KOPT-K1 (cell line): Measurements from ENCODE around the gene AKT1.

Experiments used
- H3K27ac ChIP-seq: fragments of 200-600 bp; sonication (generic); 2 replicates; pipeline ENCODE4 v1.5.1; 2016; ENCODE audit warnings: antibody characterized with exemption, mild to moderate bottlenecking, low read depth, low read length; ENCODE audit not compliant: poor library complexity, severe bottlenecking
- H3K36me3 ChIP-seq: fragments of 200-600 bp; sonication (generic); 2 replicates; pipeline ENCODE4 v1.5.1; 2017; ENCODE audit warnings: antibody characterized with exemption, mild to moderate bottlenecking, low read length, moderate library complexity; ENCODE audit not compliant: insufficient read depth
- H3K9me3 ChIP-seq: fragments of 200-600 bp; sonication (generic); 2 replicates; pipeline ENCODE4 v1.5.1; 2017; ENCODE audit warnings: antibody characterized with exemption, low read length, mild to moderate bottlenecking; ENCODE audit not compliant: insufficient read depth, poor library complexity, severe bottlenecking

AKT1 gene

DNA sequence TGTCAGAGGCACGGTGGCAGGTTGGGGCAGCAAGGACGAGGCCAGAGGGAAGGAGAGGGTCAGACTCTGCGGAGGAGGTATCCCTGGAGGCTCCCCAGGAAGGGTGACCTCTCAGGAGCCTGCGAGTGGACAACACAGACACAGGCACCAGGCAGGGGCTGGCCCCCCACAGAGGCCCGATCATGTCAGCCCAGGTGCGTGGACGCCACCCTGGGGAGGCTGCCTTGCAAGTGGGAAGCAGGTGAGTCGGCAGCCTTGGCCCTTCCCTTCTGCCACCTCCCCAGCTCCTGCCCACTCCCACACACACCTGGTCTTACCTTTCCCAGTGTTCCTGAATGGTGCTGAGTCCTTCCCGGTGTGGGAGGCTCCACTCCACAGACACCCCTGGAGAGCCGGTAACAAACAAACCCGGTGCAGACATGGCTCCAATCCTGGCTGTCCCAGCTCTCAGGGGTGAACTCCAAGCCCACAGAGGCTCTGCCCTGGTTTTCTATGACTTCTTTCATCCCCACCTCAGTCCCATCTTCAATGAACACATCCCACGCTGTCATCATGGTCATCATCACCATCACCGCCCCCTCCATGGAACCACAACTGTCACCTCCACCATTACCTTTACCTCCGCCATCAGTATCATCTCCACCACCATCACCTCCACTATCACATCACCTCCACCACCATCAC, 10.5 kb upstream of the AKT1 start:
- Histone ChIP-seq H3K9me3 (no peaks in the 10 kb centered on the region), H3K27ac (no peak overlapping the region), H3K36me3 (no peaks in the 10 kb centered on the region)

DNA sequence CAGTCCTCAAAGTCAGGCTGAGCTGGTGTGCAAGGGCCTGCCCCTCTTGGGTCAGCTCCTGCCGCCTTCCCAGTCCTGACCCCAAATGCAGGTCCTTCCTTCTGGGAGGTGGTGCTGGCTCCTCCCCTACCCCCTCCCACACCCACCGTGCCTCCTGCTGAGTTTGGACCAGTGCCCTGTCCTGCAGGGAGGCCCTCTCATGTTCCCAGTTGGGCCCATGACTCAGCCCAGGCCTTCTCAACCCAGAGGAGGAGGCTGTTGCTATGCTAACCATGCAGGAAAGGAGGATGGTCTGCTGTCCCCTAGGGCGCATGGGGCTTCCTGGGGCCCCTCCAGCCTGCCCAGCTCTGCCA, 9.8 kb upstream of the AKT1 start:
- Histone ChIP-seq H3K9me3 (no peaks in the 10 kb centered on the region), H3K36me3 (no peaks in the 10 kb centered on the region), H3K27ac (no peak overlapping the region)

DNA sequence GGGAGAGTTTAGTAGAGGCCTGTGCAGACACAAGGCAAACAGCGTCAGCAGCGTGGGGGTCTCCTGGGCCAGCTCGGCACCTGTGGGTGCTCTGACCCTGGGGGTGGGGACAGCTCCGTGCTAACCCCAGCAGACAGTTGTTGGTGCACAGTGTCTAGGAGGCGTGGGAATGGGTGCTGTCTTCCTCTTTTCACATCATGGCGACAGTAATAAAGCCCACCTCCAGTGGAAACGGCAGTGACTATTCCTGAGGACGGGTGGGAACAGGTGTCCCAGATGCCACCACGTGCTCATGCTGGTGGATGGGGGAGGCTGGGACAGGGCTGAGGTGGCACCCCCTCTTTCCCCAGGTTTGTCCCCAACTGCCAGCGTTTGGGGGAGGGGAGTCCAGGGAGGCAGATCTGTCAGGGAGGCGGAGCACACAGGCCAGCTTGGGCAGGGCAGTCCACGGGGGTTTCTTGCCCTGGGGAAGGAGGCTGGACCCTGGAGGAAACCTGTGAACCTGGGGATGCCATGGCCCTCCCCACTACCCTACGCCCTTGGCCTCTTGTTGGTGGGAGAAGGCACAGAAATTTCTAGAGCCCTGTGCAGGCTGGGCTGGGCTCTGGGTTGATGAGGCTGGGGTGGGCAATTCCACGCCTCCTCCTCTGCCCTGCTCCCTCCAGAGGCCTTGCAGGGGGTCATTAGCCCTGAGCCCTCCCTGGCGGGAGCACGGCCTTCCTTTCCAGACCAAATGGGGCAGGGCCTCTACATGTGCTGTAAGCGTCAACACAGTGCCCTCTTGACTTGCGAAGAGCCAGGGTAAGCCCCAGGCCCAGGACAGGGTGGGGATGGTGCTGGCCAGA, 9.2 kb upstream of the AKT1 start:
- no peaks in the 10 kb centered on the region for H3K9me3 ChIP-seq
- H3K27ac ChIP-seq = no peak overlapping the region
- H3K36me3 ChIP-seq = no peaks in the 10 kb centered on the region

DNA sequence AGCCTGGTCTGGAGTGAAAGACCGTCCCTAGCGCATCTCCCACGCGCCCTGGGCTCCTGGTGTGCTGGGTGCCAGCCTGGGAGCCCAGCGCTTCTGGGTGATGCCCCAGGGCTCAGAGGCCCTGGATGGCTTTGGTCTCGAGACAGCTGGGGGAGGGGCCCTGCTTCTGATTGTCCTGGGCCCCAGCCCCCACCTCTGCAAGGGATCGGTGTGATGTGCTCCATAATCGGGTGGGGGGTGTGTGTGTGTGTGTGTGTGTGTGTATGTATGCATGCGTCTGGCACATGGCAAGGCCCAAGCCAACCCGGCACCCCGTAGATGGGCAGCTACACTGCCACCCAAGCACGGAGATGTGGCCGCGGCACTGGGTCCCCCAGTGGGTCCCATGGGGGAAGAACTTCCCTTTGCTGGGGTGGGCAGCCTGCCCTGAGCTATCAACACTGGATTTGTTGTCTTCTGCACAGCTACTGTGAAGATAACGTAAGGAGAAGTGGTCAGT, 8.4 kb upstream of the AKT1 start:
- Histone ChIP-seq H3K36me3 (no peaks in the 10 kb centered on the region), H3K27ac (no peak overlapping the region), H3K9me3 (no peaks in the 10 kb centered on the region)

DNA sequence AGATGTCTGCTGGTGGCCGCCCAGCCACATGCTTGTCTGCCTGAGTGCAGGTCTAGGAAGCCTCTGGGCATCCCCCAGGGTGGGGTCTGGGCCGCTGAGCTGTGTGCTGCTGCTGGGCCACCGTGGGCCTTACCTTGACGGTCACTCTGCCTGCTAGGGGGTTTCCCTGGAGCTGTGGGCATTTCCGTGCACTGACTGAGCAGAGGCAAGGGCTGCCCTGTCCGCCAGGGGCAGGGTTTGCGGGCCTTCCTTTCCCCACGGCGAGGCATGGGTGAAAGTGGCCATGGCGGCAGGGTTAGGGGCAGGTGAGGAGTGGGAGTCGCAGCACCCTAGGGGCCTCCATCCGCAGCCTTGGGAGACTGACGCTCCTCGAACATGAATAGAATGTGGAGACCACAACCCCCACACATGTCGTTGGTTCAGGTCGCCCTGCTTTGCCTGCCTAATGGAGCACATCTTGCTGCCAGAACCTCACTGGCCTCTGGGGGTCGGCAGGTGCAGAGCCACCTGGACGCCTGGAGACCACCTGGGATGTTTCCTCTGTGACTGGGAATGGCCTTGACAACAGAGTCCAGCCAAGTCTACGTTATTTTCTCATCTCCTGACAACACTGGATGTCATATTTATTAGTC, 7.8 kb upstream of the AKT1 start:
- Histone ChIP-seq H3K27ac (no peak overlapping the region), H3K9me3 (no peaks in the 10 kb centered on the region), H3K36me3 (no peaks in the 10 kb centered on the region)

DNA sequence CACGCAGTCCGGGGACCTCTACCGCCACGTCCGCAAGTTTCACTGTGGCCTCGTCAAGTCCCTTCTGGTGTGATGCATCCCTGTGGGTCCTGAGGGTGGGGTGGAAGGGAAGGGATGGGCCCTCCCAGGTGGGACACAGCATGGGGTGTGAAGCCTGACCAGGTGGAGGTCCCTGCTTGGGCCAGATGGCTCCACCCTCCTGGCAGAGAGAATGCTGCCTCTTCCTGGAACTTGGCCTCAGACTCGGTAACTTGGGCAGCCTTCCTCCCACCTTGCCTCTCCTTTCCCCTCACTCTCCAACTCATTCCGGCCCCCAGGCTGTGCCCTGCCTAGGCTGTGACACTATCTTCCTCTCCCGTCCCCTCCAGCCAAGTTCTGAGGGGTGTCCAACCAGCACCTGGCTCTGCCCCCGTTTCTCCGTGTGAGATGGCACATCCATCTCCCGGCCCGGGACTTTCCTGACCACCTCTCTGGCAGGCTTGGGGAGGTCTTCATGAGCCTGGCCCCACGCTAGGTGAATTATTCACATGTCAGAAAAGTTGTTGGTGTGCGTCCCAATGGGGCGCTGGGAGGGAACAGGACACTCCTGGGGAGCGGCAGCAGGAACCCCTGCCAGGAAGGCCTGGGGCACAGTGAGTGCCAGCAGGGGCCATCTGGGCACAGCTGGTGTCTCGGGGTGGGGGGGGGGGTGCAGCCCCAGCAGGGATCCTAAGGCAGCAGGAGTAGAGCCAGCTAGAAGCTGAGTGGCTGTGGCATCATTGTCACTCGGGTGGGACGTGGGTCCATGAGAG, 7.0 kb upstream of the AKT1 start:
- Histone ChIP-seq H3K9me3 (no peaks in the 10 kb centered on the region), H3K36me3 (no peaks in the 10 kb centered on the region), H3K27ac (peak overlapping the region; percentile 4)

DNA sequence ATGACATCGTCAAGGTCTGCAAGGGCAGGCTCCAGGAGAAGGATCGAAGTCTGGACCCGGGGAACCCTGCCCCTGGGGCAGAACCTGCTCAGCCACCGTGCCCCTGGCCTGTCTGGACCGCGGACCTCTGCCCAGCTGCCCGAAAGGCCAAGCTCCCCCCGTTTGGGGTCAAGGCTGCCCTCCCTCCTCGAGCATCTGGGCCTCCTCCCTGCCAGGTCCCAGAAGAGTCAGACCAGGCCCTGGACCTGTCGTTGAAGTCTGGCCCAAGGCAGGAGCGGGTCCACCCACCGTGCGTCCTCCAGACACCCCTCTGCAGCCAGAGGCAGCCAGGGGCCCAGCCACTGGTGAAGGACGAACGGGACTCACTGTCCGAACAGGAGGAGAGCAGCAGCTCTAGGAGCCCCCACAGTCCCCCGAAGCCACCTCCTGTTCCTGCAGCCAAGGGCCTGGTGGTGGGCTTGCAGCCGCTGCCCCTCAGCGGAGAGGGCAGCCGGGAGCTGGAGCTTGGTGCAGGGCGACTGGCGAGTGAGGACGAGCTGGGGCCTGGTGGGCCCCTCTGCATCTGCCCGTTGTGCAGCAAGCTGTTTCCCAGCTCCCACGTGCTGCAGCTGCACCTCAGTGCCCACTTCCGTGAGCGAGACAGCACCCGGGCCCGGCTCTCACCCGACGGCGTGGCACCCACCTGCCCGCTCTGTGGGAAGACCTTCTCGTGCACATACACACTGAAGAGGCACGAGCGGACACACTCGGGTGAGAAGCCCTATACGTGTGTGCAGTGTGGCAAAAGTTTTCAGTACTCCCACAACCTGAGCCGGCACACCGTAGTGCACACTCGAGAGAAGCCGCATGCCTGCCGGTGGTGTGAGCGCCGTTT, 6.2 kb upstream of the AKT1 start:
- Histone ChIP-seq H3K27ac (peak overlapping the region; percentile 47), H3K9me3 (no peaks in the 10 kb centered on the region), H3K36me3 (no peaks in the 10 kb centered on the region)

DNA sequence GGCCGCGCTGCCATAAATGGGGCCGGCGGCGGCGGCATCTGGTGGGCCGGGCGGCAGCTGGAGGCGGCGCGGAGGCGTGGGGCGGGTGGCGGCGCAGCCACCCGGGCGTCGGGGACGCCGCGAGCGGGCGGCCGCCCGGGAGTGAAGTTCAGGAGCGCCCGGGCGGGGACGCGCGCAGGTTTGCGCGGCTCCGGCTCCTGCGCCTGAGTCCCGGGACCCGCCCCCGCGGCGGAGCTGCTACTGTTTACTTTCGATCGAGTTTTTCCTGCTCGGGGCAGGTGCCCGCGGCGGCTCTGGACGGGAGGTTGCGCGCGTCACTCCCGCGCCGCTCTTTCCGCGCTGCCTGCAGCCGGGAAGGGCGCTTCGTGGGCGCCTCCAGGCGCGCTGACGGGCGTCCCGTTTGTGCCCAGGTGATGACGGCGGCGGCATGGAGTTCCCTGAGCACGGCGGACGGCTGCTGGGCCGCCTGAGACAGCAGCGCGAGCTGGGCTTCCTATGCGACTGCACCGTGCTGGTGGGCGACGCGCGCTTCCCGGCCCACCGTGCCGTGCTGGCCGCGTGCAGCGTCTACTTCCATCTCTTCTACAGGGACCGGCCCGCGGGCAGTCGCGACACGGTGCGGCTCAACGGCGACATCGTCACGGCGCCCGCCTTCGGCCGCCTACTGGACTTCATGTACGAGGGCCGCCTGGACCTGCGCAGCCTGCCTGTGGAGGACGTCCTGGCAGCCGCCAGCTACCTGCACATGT, 5.4 kb upstream of the AKT1 start, which contains the start of gene ZBTB42:
Gene ZBTB42, plus strand, starts transcription at position 331 of the 749 bp plus-strand sequence. Its CDS starts 97 bp downstream, at position 428.
- H3K36me3 ChIP-seq = no peaks in the 10 kb centered on the region
- H3K27ac ChIP-seq = peak within 1 kb of the TSS; percentile 47
- H3K9me3 ChIP-seq = no peaks in the 10 kb centered on the region

DNA sequence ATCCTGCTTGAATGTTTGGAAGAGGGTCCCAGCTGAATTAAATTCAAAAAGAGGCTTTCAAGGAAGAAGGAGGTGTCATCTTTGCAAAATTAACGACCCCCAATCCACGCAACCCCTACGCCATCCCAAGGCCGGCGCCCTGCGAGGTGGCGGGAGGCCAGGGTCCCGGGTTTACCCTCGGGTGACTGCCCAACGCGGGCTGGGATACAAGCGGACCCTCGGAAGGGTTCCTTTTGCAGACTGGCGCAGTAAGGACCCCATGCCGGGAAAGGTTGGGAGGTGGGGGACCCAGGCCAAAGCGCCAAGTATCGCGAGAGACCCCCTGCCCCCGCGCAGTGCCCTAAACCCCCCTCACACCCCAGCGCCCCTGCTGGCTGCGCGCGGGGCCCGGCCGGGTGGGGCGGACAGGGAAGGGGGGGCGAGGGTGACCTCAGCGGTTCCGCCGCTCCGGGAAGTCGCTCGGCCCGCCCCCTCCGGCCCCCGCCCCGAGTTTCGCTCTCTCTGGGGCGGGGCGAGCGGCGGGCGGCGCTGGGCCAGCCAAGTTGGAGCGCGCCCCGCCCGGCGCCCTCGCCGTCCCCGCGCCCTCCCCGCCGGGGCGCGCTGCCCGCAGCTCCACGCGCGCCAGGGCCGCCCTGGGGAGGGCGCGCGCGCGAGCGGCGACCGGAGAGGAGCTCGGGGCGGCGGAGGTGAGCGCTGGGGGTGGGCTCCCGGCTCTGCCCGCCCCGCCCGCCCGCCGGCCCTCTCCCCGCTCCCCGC, 4.6 kb upstream of the AKT1 start:
- no peaks in the 10 kb centered on the region for H3K9me3 ChIP-seq
- no peaks in the 10 kb centered on the region for H3K36me3 ChIP-seq
- H3K27ac ChIP-seq = no peak overlapping the region

DNA sequence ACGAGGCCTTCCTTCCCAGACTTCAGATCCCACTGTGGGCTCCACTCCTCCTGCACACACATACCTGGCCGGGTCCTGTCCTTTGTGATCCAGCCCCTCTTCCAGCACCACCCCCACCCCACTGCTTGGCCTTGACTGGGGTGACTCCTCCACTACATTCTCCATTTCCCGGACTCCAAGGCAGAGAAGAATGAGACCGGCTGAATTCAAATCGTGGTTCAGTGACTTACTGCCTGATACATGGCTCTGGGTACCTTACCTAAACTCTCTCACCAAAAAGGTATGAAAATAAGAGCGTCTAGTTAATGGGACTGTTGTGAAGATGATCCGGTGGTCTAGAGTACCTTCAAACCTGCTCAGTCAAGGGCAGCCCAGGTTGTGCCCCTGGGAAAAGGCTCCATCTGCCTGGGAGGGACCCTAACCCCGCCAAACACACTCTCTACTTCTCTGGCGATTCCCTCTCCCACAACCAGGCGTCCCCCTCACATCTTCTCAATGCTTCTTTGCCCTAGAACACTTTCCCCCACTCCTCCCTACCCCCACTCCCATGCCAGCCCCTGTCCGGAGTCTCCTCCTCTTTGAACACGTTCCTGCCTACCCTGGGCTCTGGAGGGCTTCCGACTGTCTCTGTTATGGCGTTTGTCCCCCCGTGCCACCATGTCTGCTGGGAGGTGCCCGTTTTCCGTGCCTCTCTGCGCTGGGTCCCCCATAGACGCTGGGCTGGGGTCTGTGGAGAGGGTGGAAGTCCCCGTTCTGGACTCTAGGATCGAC, 3.9 kb upstream of the AKT1 start:
- Histone ChIP-seq H3K9me3 (no peaks in the 10 kb centered on the region), H3K27ac (no peak overlapping the region), H3K36me3 (no peaks in the 10 kb centered on the region)

DNA sequence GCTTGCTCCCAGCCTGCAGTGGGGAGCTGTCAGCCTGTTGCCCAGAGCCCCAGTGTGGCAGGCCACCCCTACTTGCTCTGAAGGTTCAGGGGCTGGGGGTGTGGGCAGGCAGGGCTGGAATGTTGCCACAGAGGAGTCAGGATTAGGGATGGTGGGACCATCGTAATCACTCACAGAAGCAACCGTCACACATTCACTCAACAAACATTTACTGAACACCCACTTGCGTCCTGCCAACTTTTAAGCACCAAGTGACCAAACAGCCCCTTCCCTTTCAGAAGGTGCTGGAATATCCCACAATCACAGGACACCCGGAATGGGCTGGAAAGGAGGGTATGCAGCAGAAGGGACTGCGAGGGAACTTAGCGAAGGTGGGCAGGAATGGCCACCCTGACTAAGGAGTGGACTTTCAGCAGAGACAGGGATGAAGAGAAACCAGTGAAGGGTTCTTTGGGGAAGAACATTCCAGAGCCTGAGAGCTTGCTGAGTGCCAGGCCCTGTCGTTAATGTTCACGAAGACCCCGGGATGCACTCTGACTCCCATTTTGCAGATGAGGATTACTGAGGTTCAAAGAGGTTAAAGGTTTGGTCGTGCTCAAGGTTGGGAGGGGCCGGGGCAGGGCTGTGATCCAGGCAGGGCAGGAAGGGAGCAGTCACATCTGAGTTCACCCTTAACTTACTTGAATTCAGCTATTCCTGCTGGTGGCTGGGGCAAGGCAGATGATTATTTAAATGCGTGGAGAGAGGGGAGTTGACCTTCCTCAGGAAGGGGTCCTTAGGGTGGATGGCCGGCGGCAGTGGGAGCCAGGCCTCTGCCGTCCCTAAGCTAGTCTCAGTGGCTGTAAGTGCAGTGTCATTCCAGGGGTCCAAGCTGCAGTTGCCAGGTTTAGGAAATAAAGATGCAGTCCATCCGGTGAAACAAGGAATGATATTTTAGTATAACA, 3.0 kb upstream of the AKT1 start:
- Histone ChIP-seq H3K36me3 (0 out of 2 replicates have a peak, but pooled peaks cover under 1% of the 10 kb centered on the region), H3K9me3 (no peaks in the 10 kb centered on the region), H3K27ac (no peak overlapping the region)
